ENCODE measurements around the gene PDCD6IP.
"Not testable (repeated sequence)": the region's sequence is repeated elsewhere in the genome, so short reads cannot be mapped to it uniquely, and the experiment has no call there.

PDCD6IP gene

GRCh38 chr3:33857701-33858100, 59.3 kb downstream of the PDCD6IP start:
- not testable (repeated sequence) for DNase-seq

- DNase-seq: no peak
These were observed 59.7 kb downstream of the PDCD6IP start for GRCh38 chr3:33858131-33858530.

- no peak for DNase-seq
These were observed 62.1 kb downstream of the PDCD6IP start for GRCh38 chr3:33860373-33861050.

- DNase-seq: no peak
These were observed 66.7 kb downstream of the PDCD6IP start for GRCh38 chr3:33865133-33865532.

GRCh38 chr3:33868309-33868708, 69.9 kb downstream of the PDCD6IP start:
- DNase-seq: no peak

GRCh38 chr3:33869977-33870376, 71.5 kb downstream of the PDCD6IP start:
- no peak for DNase-seq

- no peak for DNase-seq
These were observed 76.4 kb downstream of the PDCD6IP start for GRCh38 chr3:33874815-33875214.

GRCh38 chr3:33875680-33876079, 77.2 kb downstream of the PDCD6IP start:
- no peak for DNase-seq

- DNase-seq: no peak
These were observed 78.8 kb downstream of the PDCD6IP start for GRCh38 chr3:33877187-33877586.

GRCh38 chr3:33879540-33879939, 81.1 kb downstream of the PDCD6IP start:
- DNase-seq: no peak

- no peak for DNase-seq
These were observed 83.0 kb downstream of the PDCD6IP start for GRCh38 chr3:33881156-33882064.

GRCh38 chr3:33882296-33882695, 83.9 kb downstream of the PDCD6IP start:
- DNase-seq: no peak

GRCh38 chr3:33883538-33883950, 85.1 kb downstream of the PDCD6IP start:
- peak in 1 of 2 donors; percentile 28 for DNase-seq

- DNase-seq: no peak
These were observed 85.6 kb downstream of the PDCD6IP start for GRCh38 chr3:33883951-33884561.

- no peak for DNase-seq
These were observed 86.3 kb downstream of the PDCD6IP start for GRCh38 chr3:33884701-33885100.

GRCh38 chr3:33885496-33885895, 87.1 kb downstream of the PDCD6IP start:
- no peak for DNase-seq

GRCh38 chr3:33886015-33886414, 87.6 kb downstream of the PDCD6IP start:
- DNase-seq: no peak

- DNase-seq: no peak
These were observed 89.0 kb downstream of the PDCD6IP start for GRCh38 chr3:33887478-33887877.

GRCh38 chr3:33889394-33890039, 91.1 kb downstream of the PDCD6IP start:
- no peak for DNase-seq

- DNase-seq: no peak
These were observed 94.2 kb downstream of the PDCD6IP start for GRCh38 chr3:33892655-33893054.

GRCh38 chr3:33895658-33896057, 97.2 kb downstream of the PDCD6IP start:
- no peak for DNase-seq

GRCh38 chr3:33897306-33897705, 98.9 kb downstream of the PDCD6IP start:
- DNase-seq: no peak

- DNase-seq: no peak
These were observed 100.5 kb downstream of the PDCD6IP start for GRCh38 chr3:33898901-33899300.

Measured in stimulated activated CD4-positive, alpha-beta T cell treated with anti-CD3 and anti-CD28 coated beads, Interleukin-2, amount 100 ng/mL, for 48 hours (primary cell).